ENCODE measurements around the gene ACSF3.

The ACSF3 gene

DNA sequence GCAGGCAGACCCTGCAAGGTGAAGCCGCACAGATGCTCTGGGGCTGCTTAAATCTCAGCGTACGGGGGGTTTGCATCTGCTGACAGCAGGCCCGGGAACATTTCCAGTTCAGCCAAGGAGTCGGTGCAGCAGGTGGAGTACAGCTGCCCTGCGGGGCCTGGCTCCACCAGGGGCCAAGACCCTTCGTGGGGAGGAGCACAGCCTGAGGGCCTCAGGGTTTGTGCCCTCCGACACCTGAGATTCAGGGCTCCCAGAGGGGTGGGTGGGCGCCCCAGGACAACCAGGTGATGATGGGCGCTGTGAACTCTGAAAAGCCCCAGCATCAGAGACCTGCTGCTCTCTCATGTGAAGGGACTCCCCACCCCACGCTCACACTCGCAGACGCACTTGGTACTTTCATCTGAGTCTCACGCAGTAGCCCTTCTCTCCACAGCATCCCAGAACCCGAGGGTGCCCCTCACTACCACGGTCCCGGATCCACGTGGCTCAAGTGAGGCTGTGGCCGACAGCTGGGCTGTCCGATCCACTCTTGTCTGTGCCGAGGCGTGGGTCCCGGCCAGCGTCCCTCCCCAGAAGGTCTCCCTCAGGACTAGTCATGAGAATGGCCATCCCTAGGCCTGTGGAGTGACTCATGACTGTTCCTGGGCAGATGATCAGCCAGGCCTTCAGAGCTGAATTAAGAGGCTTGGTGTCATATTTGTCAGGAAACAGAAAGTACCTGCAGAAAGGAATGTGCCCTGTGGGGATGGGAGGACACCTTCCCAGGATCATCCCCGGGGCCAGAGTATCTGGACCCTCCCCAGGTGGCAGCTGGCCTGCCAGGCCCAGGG is 29.6 kb downstream of the ACSF3 start:
- no peak for DNase-seq (ENCODE audit: low read depth)
- TF ChIP-seq MYC (IDR thresholded peaks at IDR 0.05; ENCODE audit: low read depth, low read length) (no peak), POLR2A (IDR thresholded peaks at IDR 0.05; ENCODE audit: extremely low read depth, insufficient read length) (no peak), MAX (IDR thresholded peaks at IDR 0.05; ENCODE audit: low read depth, low read length) (no peak)
- TF ChIP-seq, protein P1, sequence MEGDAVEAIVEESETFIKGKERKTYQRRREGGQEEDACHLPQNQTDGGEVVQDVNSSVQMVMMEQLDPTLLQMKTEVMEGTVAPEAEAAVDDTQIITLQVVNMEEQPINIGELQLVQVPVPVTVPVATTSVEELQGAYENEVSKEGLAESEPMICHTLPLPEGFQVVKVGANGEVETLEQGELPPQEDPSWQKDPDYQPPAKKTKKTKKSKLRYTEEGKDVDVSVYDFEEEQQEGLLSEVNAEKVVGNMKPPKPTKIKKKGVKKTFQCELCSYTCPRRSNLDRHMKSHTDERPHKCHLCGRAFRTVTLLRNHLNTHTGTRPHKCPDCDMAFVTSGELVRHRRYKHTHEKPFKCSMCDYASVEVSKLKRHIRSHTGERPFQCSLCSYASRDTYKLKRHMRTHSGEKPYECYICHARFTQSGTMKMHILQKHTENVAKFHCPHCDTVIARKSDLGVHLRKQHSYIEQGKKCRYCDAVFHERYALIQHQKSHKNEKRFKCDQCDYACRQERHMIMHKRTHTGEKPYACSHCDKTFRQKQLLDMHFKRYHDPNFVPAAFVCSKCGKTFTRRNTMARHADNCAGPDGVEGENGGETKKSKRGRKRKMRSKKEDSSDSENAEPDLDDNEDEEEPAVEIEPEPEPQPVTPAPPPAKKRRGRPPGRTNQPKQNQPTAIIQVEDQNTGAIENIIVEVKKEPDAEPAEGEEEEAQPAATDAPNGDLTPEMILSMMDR (IDR thresholded peaks at IDR 0.05; ENCODE audit: low read depth, low read length) = no peak

GRCh38 chr16:89123831-89124100 is 30.1 kb downstream of the ACSF3 start:
- no peak overlapping the region for H3K4me3 ChIP-seq (ENCODE audit: low read depth, low read length)
- TF ChIP-seq POLR2A (IDR thresholded peaks at IDR 0.05; ENCODE audit: extremely low read depth, insufficient read length) (no peak), MYC (IDR thresholded peaks at IDR 0.05; ENCODE audit: low read depth, low read length) (no peak), MAX (IDR thresholded peaks at IDR 0.05; ENCODE audit: low read depth, low read length) (no peak)
- TF ChIP-seq, protein P1 (IDR thresholded peaks at IDR 0.05; ENCODE audit: low read depth, low read length) = no peak
- no peak for DNase-seq (ENCODE audit: low read depth)

More for the DNA sequence above, 29.6 kb downstream of the ACSF3 start:
- no peak overlapping the region for H3K4me3 ChIP-seq (ENCODE audit: low read depth, low read length)

- no peak for DNase-seq (ENCODE audit: low read depth)
- no peak for TF ChIP-seq MYC (IDR thresholded peaks at IDR 0.05; ENCODE audit: low read depth, low read length)
- no peak for TF ChIP-seq POLR2A (IDR thresholded peaks at IDR 0.05; ENCODE audit: extremely low read depth, insufficient read length)
- TF ChIP-seq MAX (IDR thresholded peaks at IDR 0.05; ENCODE audit: low read depth, low read length) = no peak
- TF ChIP-seq, protein P1 (IDR thresholded peaks at IDR 0.05; ENCODE audit: low read depth, low read length) = no peak
Measured at GRCh38 chr16:89129378-89129777, 35.7 kb downstream of the ACSF3 start.

GRCh38 chr16:89130448-89130847 is 36.8 kb downstream of the ACSF3 start:
- no peak overlapping the region for H3K4me3 ChIP-seq (ENCODE audit: low read depth, low read length)
- no peak for TF ChIP-seq MAX (IDR thresholded peaks at IDR 0.05; ENCODE audit: low read depth, low read length)
- no peak for TF ChIP-seq MYC (IDR thresholded peaks at IDR 0.05; ENCODE audit: low read depth, low read length)
- TF ChIP-seq, protein P1 (IDR thresholded peaks at IDR 0.05; ENCODE audit: low read depth, low read length) = no peak
- no peak for TF ChIP-seq POLR2A (IDR thresholded peaks at IDR 0.05; ENCODE audit: extremely low read depth, insufficient read length)
- DNase-seq (ENCODE audit: low read depth) = no peak

More at GRCh38 chr16:89129378-89129777, 35.7 kb downstream of the ACSF3 start:
- H3K4me3 ChIP-seq (ENCODE audit: low read depth, low read length) = no peak overlapping the region

DNA sequence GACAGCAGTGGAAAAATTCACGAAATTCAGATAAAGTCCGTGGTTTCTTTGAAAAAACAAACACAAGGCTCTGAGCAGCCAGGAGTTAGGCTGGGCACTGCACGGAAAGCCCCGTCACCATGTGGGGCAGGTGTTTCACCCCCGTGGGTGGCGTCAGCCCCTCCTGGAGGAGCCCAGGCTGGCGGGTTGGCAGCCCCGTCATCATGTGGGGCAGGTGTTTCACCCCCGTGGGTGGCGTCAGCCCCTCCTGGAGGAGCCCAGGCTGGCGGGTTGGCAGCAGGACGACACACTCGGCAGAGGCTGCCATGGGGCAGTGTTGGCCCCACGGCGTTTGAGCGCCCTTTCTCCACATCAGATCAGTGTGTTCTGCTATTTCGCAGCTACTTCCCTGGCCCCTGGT is 38.1 kb downstream of the ACSF3 start:
- TF ChIP-seq, protein P1 (IDR thresholded peaks at IDR 0.05; ENCODE audit: low read depth, low read length) = no peak
- TF ChIP-seq POLR2A (IDR thresholded peaks at IDR 0.05; ENCODE audit: extremely low read depth, insufficient read length) = no peak
- TF ChIP-seq MAX (IDR thresholded peaks at IDR 0.05; ENCODE audit: low read depth, low read length) = no peak
- TF ChIP-seq MYC (IDR thresholded peaks at IDR 0.05; ENCODE audit: low read depth, low read length) = no peak
- no peak overlapping the region for H3K4me3 ChIP-seq (ENCODE audit: low read depth, low read length)
- no peak for DNase-seq (ENCODE audit: low read depth)
